ENCODE data around the gene HS2ST1.
"Not testable (repeated sequence)": the region's sequence is repeated elsewhere in the genome, so short reads cannot be mapped to it uniquely, and the experiment has no call there.

DNA sequence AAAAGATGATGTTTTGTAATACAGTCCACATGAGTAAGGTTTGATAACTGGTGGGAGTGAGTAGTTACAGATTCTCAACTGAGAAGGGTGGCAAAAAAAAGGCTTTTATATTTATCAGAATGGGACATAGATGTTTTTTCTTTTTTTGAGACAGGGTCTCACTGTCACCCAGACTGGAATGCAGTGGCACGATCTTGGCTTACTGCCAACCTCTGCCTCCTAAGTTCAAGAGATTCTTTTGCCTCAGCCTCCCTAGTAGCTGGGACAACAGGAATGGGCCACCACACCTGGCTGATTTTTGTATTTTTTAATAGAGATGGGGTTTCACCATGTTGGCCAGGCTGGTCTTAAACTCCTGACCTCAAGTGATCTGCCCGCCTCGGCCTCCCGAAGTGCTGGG is 113.1 kb downstream of the HS2ST1 start:
- TF ChIP-seq EZH2 (IDR thresholded peaks at IDR 0.05; ENCODE audit: low read depth) = not testable (repeated sequence)
- TF ChIP-seq, protein P1, sequence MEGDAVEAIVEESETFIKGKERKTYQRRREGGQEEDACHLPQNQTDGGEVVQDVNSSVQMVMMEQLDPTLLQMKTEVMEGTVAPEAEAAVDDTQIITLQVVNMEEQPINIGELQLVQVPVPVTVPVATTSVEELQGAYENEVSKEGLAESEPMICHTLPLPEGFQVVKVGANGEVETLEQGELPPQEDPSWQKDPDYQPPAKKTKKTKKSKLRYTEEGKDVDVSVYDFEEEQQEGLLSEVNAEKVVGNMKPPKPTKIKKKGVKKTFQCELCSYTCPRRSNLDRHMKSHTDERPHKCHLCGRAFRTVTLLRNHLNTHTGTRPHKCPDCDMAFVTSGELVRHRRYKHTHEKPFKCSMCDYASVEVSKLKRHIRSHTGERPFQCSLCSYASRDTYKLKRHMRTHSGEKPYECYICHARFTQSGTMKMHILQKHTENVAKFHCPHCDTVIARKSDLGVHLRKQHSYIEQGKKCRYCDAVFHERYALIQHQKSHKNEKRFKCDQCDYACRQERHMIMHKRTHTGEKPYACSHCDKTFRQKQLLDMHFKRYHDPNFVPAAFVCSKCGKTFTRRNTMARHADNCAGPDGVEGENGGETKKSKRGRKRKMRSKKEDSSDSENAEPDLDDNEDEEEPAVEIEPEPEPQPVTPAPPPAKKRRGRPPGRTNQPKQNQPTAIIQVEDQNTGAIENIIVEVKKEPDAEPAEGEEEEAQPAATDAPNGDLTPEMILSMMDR (conservative IDR thresholded peaks at IDR 0.05) = not testable (repeated sequence)

All from PC-9 (cell line).